ENCODE data around the gene RINT1. TPM values are rescaled to one million over a fixed set of nuclear protein-coding genes. Genes with fewer than 3 reads are reported as not detected.

The RINT1 gene
- total RNA-seq, 1 donor, result 18.1 TPM

GRCh38 chr7:105538339-105538738 lies 6.3 kb downstream of the RINT1 start:
- DNase-seq (ENCODE audit: low read depth), result no peak
- H3K4me3 ChIP-seq (ENCODE audit: low read depth, low read length), result no peak overlapping the region
- no peak for TF ChIP-seq CTCF (IDR thresholded peaks at IDR 0.05; ENCODE audit: insufficient read depth, low read length)

GRCh38 chr7:105559926-105560325 lies 27.9 kb downstream of the RINT1 start:
- no peak overlapping the region for H3K4me3 ChIP-seq (ENCODE audit: low read depth, low read length)
- DNase-seq (ENCODE audit: low read depth), result no peak
- TF ChIP-seq CTCF (IDR thresholded peaks at IDR 0.05; ENCODE audit: insufficient read depth, low read length), result no peak

- no peak overlapping the region for H3K4me3 ChIP-seq (ENCODE audit: low read depth, low read length)
- DNase-seq (ENCODE audit: low read depth), result no peak
- TF ChIP-seq CTCF (IDR thresholded peaks at IDR 0.05; ENCODE audit: insufficient read depth, low read length), result no peak
These were observed 33.2 kb downstream of the RINT1 start for GRCh38 chr7:105565190-105565589.

GRCh38 chr7:105567024-105567423 lies 35.0 kb downstream of the RINT1 start:
- no peak overlapping the region for H3K4me3 ChIP-seq (ENCODE audit: low read depth, low read length)
- no peak for TF ChIP-seq CTCF (IDR thresholded peaks at IDR 0.05; ENCODE audit: insufficient read depth, low read length)
- DNase-seq (ENCODE audit: low read depth), result no peak

GRCh38 chr7:105567821-105568220 lies 35.8 kb downstream of the RINT1 start:
- no peak for DNase-seq (ENCODE audit: low read depth)
- no peak for TF ChIP-seq CTCF (IDR thresholded peaks at IDR 0.05; ENCODE audit: insufficient read depth, low read length)
- H3K4me3 ChIP-seq (ENCODE audit: low read depth, low read length), result no peak overlapping the region

- no peak for DNase-seq (ENCODE audit: low read depth)
- no peak for TF ChIP-seq CTCF (IDR thresholded peaks at IDR 0.05; ENCODE audit: insufficient read depth, low read length)
- H3K4me3 ChIP-seq (ENCODE audit: low read depth, low read length), result no peak overlapping the region
These were observed 39.9 kb downstream of the RINT1 start for GRCh38 chr7:105571891-105572290.

- no peak for TF ChIP-seq CTCF (IDR thresholded peaks at IDR 0.05; ENCODE audit: insufficient read depth, low read length)
- no peak overlapping the region for H3K4me3 ChIP-seq (ENCODE audit: low read depth, low read length)
- no peak for DNase-seq (ENCODE audit: low read depth)
These were observed 45.2 kb downstream of the RINT1 start for GRCh38 chr7:105577251-105577650.
